HG03039 (cell line): ENCODE measurements around the gene KIF23.

ENCODE experiments used
- ATAC-seq: cut with Tn5 transposase; IDR thresholded peaks from one replicate; pipeline ENCODE4 v1.9.1; 2021; ENCODE audit warnings: mild to moderate bottlenecking, moderate library complexity; ENCODE audit not compliant: unreplicated experiment

The KIF23 gene

DNA sequence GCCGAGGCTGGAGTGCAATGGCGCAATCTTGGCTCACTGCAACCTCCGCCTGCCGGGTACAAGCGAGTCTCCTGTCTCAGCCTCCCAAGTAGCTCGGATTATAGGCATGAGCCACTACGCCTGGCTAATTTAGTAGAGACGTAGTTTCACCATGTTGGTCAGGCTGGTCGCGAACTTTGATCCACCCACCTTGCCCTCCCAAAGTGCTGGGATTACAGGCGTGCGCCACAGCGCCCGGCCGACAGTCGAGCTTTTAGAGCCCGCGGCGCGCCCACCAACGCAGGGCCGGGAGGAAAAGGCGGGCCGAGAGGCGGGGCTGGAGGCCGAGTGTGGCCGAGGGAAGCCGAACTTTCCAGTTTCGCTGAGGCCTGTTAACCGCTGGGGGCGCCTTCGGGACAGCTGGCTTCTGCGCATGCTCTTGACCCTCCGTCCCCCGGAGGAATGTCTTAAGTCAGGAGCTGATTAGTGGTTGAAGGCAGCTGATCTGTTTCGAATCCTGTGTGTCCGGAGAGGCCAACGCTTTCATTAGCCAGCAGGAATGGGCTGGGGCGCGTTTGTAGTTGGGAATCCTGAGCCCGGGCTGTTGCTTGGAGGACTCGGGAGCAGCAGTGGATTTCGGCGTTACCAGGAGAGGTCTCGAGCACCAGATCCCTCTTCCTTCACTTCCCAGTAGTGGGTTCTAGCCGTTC, 48.5 kb downstream of the KIF23 start:
- peak; percentile 86 for ATAC-seq

DNA sequence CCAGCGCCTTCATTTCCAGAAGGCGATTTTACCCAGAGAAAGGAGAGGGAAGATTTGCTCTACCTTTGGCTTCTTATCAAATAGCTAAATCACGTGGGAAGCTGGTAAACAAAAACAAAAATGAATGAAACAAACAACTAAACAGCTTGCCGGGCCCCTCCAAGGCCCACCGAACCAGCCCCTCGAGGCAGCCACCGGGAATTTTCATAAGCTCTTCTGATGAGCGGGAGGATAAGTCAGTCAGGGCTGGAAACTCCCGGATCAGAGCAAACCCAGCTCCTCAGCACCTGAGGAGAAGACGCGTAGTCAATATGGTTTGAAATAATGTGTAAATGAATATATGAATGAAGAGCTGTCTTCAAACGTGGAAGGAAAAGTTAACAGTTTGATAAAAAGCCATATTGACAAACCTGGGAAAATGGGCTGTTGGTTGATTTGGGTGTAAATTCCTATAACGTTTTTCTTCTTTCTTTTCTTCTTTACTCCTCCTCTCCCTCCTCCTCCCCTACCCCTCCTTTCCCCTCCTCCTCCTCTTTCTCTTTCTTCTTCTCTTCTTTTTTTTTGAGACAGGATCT, 49.1 kb downstream of the KIF23 start:
- ATAC-seq: no peak

DNA sequence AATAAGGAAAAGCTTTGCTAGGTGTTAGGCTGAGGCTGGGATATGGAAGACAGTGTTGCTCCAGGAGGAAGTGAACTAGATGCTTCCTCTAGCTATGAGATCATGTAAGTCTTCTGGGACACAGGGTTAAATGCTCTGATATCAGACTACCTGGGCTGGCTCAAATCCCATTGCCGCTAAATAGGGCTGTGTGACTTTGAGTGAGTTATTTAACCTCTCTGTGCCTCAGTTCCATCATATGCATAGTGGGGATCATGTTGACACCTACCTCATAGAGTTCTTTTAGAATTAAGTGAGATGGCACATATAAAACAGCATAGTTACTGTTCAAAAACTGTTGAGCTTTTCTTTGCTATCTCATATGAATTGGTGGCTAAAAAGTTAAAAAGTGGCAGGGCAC, 51.1 kb downstream of the KIF23 start:
- ATAC-seq: no peak

DNA sequence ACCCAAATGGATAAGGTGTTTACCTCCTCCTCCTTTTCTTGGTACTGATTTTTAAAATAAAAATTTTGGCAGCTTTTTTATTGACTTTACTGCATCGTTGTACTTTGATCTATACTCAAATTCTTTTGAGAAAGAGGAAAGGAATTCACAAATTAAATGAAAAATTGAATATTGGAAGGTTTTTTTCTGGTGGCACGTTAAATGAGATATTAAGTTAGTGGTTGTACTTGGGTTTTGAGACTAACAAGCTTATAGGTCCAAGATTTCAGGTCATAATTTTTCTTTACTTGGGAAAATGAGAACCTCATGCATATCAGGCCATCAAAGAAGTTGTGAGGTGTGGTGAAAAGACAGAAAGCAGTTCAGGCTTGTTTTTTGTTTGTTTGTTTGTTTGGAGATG, 52.6 kb downstream of the KIF23 start:
- ATAC-seq: no peak

DNA sequence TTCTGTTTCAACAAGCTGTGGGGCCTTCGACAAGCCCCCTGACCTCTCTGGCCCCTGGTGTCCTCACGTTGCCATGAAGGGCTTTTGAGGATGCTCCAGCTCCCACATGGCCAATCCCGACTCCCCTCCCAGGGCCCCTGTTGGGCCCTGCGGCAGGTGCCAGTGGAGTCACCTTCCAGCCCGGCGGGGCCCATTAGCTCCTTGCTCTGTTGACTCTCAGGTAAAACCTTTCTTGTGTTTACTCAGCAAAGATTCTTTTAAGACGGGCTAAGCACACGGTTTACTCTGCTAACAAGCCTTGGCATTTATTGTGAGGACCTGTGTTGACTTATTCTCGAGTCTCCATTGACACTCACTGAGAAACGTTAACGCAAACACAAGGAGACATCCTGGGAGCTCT, 53.5 kb downstream of the KIF23 start:
- no peak for ATAC-seq

DNA sequence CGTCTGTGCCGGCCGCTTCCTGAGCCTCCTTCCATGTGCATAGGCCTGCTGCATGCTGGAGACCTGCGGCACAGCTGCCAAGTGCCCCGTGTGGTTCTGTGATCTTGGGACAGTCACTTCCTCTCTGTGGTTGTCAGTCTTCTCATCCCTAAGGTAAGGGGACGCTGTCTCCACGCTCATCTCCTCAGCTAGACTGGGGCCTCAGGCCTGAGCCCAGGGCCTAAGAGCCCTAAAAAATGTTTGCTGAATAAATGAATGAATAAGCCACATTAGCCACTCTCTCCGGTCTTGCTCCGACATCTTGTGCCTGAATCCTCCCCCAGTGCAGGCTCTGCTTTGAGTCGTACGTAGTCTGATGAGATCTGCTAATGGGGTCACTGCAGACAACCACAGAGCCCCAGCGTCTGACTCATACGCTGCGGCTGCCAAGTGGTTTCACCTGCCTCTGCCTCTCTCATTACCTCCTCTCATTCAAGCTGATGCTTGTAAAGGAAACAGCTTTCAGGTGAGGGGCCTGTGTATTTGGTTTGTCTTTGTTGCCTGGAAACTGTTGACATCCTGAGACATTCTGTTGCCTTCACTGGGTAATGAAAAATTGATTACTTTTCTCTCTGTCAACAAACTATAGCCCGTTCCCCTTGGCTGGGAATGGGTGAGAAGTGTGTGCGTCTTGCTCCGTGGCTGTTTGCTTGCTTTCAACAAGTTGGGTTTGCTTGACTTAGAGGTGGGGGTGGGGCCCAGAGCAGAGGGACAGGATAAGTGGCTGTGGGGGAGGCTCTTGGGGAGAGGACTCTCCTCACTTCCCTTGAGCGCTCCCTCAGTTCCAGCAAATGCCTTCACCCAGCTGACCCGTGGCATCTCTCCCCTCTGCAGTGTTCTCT, 54.3 kb downstream of the KIF23 start:
- ATAC-seq: no peak

DNA sequence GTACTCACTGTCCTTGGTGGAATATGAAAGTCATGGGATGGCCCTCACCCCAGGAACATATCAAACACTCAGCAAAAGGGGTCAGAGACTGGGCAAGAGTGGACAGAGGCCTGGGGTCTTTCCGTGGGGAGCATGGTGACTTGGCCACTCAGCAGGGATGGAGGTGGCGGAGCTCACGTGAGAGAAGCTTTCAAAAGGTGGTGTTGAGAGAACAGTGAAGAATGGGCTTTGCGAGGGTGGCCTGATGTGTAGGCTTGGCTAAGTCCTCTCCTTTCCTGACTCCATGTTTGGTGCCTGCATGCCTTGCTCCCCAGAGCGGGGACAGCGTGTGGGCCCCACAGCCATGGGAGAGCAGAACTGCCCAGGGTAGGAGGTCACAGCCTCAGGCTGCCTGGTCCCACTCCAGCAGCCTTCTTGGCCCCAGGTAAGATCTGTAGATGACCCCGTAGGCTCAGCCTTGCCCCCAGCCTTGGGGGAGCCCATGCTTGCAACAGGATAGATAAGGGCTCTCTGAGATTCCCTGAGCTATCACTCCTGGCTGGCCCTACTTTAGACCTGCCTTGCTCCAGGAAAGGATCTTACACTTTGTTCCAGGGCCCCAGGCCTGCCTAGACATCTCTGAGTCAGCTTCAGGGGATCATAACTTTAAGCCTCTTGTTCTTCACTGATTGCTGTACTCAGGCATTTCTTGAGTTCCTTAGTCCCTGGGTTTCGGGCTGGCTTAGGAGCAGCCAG, 55.5 kb downstream of the KIF23 start:
- ATAC-seq: no peak

DNA sequence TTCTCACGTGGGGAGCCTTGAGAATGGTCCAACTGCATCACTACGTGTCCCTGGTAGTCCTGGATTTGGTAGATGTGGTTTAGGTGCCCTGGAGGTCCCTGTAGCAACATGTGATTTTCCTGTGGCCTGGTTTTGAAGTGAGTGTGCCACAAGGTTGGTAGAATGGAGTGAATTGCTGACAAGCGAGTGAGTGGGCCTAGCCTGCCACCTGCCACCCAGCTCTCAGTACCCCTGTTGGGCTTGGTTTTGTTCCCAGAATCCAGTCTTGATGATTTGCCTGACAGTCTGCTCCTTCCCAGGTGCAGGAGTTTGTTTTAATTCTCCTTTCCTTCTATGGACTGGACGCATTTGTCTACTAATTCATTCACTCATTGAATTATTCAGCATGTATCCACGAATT, 57.9 kb downstream of the KIF23 start:
- ATAC-seq: no peak

DNA sequence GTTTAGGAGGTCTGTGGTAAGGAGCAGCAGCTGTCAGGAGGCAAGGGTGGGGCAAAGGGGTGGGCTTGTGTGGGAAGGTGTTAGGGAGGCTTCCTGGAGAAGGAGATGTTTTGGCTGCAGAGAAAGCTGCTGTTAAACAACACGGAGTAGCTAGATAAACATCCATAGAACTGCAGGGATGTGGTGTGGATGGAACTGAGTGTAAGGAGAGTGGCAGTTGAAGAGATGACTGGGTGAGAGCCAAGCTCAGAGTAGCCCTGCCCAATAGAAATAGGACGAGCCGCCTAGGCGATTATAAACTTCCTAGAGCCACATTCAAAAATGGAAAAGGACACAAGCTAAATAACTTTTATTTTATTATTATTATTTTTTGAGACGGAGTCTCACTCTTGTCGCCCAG, 58.4 kb downstream of the KIF23 start:
- ATAC-seq: no peak

DNA sequence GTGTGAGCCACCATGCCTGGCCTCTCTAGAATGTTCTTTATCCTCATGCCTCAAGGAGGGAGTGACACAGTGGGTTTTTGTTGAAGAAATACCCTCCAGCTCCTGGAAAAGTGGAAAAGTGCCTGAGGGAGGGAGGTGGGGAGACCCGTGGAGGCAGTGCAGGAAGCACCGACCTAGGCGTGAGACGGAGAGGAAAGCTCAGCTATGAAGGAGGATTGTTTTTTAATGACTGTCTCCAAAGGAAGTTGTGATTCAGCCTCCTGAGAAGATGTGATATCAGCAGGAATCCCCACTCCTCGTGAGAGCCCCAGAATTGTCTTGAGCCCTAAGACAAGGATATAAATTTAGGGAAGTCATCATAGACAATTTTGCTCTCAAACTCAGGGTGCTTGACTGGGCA, 60.1 kb downstream of the KIF23 start:
- no peak for ATAC-seq

DNA sequence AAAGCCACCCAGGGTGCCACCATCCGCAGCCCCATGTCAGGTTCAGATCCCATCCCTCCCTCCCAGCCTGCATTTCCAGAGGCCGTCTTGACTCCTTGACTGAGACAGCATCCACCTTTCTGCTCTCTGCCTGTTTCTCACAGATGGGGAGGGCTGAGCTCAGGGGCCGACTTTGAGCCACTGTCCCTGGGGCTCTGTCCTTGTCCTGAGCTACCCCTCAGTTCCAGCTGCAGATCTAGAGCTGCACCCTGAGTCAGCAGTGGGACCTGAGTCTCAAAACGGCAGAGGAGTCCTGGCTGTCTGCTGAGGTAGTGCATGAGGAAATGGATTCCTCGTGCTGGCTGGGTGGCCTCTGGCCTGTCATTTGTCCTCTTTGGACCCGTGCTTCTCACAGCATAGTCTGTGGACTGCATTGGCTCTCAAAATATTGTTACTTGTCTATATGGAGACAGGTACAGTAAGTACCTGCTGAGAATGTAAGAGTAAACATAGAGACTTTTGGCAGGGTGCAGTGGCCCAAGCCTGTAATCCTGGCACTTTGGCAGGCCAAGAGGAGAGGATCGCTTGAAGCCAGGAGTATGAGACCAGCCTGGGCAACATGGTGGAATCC, 60.8 kb downstream of the KIF23 start:
- no peak for ATAC-seq

DNA sequence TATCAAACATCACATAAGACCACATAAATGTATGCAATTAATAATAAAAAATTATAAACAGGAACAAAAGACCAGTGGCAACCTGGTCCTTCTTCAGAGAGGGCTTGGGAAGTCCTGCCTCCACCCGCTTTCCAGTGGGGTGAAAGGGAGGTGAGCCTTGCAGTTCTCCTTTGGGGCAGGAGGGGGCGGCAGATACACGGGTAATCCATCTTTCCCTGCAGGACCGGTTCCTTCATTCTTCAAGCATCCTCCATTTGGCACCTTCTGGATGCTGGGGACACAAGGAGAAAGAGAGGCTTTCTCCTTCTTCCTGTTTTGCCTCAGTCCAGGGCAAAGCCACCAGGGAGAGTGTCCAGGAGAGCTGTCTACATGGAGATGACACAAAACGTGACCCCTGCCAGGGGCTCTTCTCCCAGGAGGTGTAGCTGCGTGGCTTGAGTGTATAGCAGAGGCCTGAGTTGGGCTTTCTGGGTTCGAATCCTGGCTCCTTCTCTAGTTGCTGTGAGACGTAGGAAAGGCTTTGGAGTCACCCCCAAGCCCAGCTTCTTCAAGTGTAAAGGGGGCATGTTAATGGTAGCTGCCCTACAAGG, 61.7 kb downstream of the KIF23 start:
- ATAC-seq: no peak

DNA sequence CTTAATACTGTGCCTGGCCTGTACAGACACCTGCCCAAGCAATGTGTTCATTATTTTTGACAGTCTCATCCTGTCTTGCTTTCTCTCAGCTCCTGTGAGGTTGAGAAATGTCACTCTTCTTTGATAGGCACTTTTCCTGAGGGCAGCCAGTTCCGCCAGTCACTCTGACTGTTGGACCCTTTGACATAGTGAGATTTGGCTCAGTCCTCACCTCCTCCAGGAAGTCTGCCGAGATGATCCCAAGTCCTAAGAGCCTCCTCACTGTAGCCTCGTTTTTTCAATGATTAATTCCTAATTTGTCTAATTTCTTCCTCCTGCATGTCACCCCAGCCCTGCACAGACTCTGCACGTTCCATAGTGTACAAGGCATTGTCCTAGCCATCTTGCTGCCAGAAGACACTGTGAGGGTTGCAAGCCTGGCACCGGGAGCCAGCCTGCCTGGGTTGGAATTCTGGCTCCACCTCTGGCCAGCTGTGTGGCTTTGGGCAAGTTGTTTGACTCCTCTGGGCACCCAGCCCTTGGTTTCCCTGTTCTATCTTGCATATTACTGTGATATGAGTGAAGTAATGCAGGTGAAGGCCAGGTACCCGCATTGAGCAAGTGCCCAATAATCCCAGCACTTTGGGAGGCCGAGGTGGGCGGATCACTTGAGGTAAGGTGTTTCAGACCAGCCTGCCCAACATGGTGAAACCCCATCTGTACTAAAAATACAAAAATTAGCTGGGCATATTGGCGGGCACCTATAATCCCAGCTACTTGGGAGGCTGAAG, 62.7 kb downstream of the KIF23 start:
- no peak for ATAC-seq

DNA sequence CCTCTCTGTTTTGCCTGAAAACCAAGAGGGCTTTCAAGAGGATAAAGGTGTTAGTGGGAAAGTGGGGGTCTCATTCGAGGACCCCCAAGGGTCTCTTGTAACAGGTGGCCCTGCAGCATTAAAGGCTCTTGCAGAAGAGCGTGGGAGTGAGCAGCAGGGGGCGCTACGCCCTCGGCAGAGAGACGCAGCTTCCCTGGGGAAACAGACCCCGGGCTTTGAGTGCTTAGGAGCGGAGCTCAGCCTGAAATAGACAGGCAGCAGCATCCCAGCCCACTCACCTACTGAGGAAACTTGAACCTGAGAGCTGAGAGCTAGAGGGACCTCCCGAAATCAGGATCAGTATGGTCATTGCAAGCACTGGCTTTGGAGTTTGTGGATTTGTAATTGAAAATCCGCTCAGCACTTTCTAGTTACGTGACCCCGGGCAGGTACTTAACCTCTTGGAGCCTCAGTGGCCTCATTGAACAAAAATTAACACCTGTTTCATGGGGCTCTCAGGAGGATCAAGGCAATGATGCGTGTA, 64.2 kb downstream of the KIF23 start:
- ATAC-seq: no peak

DNA sequence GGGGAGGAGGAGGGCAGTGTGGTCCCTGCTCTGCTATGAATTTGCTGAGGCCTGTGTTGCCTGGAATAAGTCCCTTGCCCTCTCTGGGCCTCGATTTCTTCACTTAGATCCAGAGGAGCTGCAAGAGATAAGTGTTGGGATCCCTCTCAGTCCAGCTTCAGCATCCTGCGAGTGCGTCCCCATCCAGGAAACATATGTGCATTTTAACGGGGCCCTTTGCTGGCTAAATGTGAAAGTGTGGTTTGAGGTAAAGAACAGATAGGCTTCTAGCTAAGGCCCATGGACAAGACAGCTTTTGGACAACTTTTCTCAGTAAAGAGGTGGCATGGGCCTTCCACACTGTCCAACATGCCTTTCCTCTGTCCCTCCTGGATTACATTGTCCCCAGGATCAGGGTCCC, 64.9 kb downstream of the KIF23 start:
- no peak for ATAC-seq

DNA sequence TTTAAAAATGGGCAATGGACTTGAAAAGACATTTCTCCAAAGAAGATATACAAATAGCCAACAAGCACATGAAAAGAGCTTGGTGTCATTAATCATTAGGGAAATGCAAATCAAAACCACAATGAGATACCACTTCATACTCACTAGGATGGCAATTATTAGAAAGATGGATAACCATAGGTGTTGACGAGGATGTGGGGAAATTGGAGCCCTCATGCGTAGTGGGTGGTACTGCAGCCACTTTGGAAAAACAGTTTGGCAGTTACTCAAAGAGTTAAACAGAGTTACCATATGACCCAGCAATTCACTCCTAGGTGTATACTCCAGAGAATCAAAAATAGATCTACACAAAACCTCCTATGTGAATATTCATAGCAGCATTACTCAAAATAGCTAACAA, 65.8 kb downstream of the KIF23 start:
- no peak for ATAC-seq

DNA sequence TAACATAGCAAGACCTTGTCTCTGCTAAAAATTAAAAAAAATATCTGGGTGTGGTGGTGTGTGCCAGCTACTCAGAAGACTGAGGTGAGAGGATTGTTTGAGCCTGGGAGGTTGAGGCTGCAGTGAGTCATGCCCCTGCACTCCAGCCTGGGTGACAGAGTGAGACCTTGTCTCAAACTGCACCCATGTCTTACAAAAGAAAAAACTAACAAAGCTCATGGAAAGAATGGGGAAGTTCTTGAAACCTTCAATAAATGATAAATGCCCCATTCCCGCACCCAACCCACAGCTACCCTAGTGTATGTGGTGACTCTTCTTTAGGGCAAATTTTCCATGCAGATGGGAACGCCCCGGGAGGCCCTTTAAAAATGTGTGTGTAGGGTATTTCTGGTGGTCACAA, 66.8 kb downstream of the KIF23 start:
- ATAC-seq: no peak

DNA sequence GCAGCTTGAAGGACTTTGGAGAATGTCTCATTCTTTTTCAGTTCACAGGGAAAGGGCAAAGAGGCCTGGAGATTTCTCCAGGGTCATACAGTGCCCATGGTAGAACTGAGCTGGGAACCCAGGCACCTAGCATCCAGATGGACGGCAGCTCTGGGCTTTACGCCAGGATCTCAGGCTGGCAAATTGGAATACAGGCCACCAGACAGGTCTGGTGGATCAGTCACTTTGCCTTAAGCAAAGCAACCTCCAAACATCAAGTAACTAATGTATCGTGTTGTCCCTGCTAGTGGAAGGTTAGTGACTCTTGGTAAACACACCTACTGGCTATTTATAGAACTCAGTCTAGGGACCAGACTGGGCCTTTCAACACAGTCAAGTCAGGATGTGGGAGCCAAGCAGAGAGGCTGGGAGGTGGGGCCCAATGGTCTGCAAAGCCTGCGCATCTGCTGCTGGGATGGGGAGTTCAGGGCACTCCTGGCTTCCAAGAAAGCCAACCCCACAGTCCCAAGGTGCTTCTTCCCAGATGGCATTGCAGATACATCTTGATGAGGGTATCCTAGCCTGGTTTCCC, 68.6 kb downstream of the KIF23 start:
- ATAC-seq: no peak

DNA sequence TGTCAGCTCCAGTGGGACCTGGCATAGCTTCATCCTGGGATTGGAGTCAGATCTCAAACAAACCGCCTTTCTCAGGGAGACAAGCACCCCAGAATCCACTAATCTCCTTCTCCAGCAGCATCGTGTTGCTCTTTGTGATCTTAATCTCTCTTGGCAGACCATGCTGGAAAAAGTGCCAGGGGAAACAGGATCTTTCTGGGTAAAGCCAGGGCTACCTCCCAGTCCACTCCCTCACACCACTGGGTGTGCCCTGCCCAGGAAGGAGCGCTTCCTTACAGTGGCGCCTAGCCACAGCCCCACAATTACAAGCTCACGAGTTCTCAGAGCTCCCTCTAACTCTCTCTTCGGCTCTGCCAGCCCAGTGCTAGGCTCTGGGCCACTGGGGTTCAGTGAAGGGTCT, 70.7 kb downstream of the KIF23 start:
- ATAC-seq: no peak
